Endodermal cell (in vitro differentiated cells): ENCODE results near the gene ACOT12. TPM values are rescaled to one million over a fixed set of nuclear protein-coding genes. Genes with fewer than 3 reads are reported as not detected.

Experiments
- DNase-seq: peaks from one replicate; pipeline ENCODE4 v3.0.0-alpha.2; 2017
- H3K27ac ChIP-seq: 2 replicates; pipeline ENCODE4 v1.5.1; 2013; ENCODE audit warnings: mild to moderate bottlenecking, low read depth, low read length, moderate library complexity
- H3K27me3 ChIP-seq: 2 replicates; pipeline ENCODE4 v1.6.1; 2013; ENCODE audit warnings: mild to moderate bottlenecking, low read length, moderate library complexity; ENCODE audit not compliant: insufficient read depth, control insufficient read depth, poor library complexity, severe bottlenecking
- H3K36me3 ChIP-seq: 2 replicates; pipeline ENCODE4 v1.7.0; 2013; ENCODE audit warnings: mild to moderate bottlenecking, low read length, moderate library complexity; ENCODE audit not compliant: control insufficient read depth, insufficient read depth
- H3K4me1 ChIP-seq: one replicate; pipeline ENCODE4 v1.7.0; 2013; ENCODE audit warnings: low read length; ENCODE audit not compliant: control insufficient read depth, insufficient read depth
- H3K4me3 ChIP-seq: 2 replicates; pipeline ENCODE4 v1.5.1; 2013; ENCODE audit warnings: mild to moderate bottlenecking, low read length, moderate library complexity
- H3K9ac ChIP-seq: 2 replicates; pipeline ENCODE4 v1.6.1; 2013; ENCODE audit warnings: mild to moderate bottlenecking, low read length, moderate library complexity; ENCODE audit not compliant: poor library complexity, severe bottlenecking; ENCODE audit errors: extremely low read depth
- H3K9me3 ChIP-seq: 2 replicates; pipeline ENCODE4 v1.6.1; 2013; ENCODE audit warnings: mild to moderate bottlenecking, low read length, moderate library complexity; ENCODE audit not compliant: control insufficient read depth
- H3K27ac Mint-ChIP-seq: 2 replicates; pipeline ENCODE4 v1.8.0; 2020; ENCODE audit warnings: mixed read lengths
- H3K27me3 Mint-ChIP-seq: 2 replicates; pipeline ENCODE4 v1.8.0; 2021; ENCODE audit warnings: mild to moderate bottlenecking, mixed read lengths; ENCODE audit not compliant: insufficient read depth
- H3K36me3 Mint-ChIP-seq: 2 replicates; pipeline ENCODE4 v1.8.0; 2020; ENCODE audit warnings: low read depth, mixed read lengths
- H3K4me1 Mint-ChIP-seq: 2 replicates; pipeline ENCODE4 v1.8.0; 2020; ENCODE audit warnings: mixed read lengths
- H3K4me3 Mint-ChIP-seq: 2 replicates; pipeline ENCODE4 v1.8.0; 2020; ENCODE audit warnings: mild to moderate bottlenecking, moderate library complexity, mixed read lengths
- H3K9me3 Mint-ChIP-seq: 2 replicates; pipeline ENCODE4 v1.8.0; 2020; ENCODE audit warnings: mild to moderate bottlenecking, mixed read lengths
- CTCF ChIP-seq: fragments of 200-600 bp; sonication (generic); conservative IDR thresholded peaks from 2 replicates; pipeline ENCODE4 v1.5.0; 2021; ENCODE audit warnings: antibody characterized with exemption, mild to moderate bottlenecking
- WGBS, 2 experiments: methylation state at CpG; one replicate each; pipeline versions ENCODE4 v1.1.5 to v1.1.7; 2013; ENCODE audit warnings: missing lambda C conversion rate in 2 of 2, mixed read lengths in 1 of 2; ENCODE audit not compliant: insufficient coverage in 1 of 2, insufficient read length in 1 of 2; 5-methylcytosine and 5-hydroxymethylcytosine counted together
- total RNA-seq, 2 donors: library from RNA; stranded (reverse); fragmentation: NEBNext Ultra II Directional in 1 of 2; extraction: Animal tissue kit (Norgen Biotek cat#: 25700) in 1 of 2; gene quantifications; 2 replicates in 1 of 2; 3 replicates in 1 of 2; pipeline ENCODE4 v1.2.1, GENCODE V29; 2021

Gene ACOT12
- total RNA-seq, 2 donors from 2014 or later: 0.42 TPM; not detected in 1

- Mint-ChIP-seq H3K36me3 (peaks cover 29% of the 10 kb centered on the region), H3K27ac (no peak overlapping the region), H3K9me3 (no peaks in the 10 kb centered on the region), H3K4me3 (no peak overlapping the region), H3K27me3 (no peaks in the 10 kb centered on the region), H3K4me1 (no peaks in the 10 kb centered on the region)
- H3K27me3 ChIP-seq: no peaks in the 10 kb centered on the region
- H3K4me3 ChIP-seq: no peak overlapping the region
- 95% methylated on average over 1 to 2 of the region's 2 CpGs for WGBS, 2 experiments
- no peak overlapping the region for H3K27ac ChIP-seq
- no peak for TF ChIP-seq CTCF
- no peak overlapping the region for H3K9ac ChIP-seq
- DNase-seq: no peak
- H3K4me1 ChIP-seq: no peaks in the 10 kb centered on the region
- H3K9me3 ChIP-seq: no peaks in the 10 kb centered on the region
- peaks cover 56% of the 10 kb centered on the region for H3K36me3 ChIP-seq
These were observed 85.1 kb downstream of the ACOT12 start for GRCh38 chr5:81308836-81309235.

DNA sequence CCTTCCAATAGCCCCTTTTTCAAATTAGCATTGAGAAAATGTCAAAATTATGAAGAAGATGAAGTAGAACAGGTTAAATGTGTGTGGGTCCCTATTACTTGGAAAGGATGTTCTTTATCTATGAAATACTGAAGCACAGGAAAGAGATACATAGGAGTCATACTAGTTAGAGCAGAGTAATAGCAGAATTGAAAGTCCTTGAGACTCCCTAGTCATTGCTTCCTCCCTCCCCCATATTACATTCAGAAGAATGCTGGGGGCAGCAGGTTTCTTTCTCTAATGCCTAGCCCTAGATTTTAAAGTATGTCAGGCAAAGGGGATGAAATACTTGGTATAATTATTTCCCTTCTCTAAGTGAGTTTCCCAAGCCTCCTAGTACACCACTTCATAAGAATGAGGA lies 88.1 kb downstream of the ACOT12 start:
- no peaks in the 10 kb centered on the region for H3K9me3 Mint-ChIP-seq
- H3K36me3 Mint-ChIP-seq: peaks cover 15% of the 10 kb centered on the region
- TF ChIP-seq CTCF: no peak
- Histone ChIP-seq H3K36me3 (peaks cover 28% of the 10 kb centered on the region), H3K4me3 (no peak overlapping the region), H3K27ac (no peak overlapping the region), H3K9ac (no peak overlapping the region), H3K9me3 (no peaks in the 10 kb centered on the region), H3K4me1 (no peaks in the 10 kb centered on the region), H3K27me3 (no peaks in the 10 kb centered on the region)
- H3K27ac Mint-ChIP-seq: no peak overlapping the region
- no peaks in the 10 kb centered on the region for H3K27me3 Mint-ChIP-seq
- no peaks in the 10 kb centered on the region for H3K4me1 Mint-ChIP-seq
- no peak for DNase-seq
- H3K4me3 Mint-ChIP-seq: no peak overlapping the region

DNA sequence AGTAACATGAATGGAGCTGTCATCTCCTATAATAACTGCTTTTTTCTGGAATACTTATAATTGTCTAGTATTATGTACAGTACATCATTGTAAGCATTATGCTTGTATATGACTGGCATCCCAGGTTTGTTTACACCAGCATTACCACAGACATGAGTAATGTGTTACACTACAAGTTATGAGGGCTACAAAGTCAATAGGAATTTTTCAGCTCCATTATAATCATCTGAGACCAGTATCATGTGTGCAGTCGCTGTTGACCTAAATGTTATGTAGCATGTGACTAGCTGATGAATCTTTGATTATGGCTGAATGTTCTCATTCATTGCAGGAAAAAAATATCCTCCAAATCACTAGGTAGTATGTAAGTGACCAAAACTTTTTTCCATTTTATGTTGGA lies 90.4 kb downstream of the ACOT12 start:
- peaks cover 4% of the 10 kb centered on the region for H3K36me3 Mint-ChIP-seq
- H3K4me3 Mint-ChIP-seq: no peak overlapping the region
- H3K9me3 Mint-ChIP-seq: no peaks in the 10 kb centered on the region
- no peak overlapping the region for H3K4me3 ChIP-seq
- no peaks in the 10 kb centered on the region for H3K27me3 ChIP-seq
- DNase-seq: no peak
- peaks cover 4% of the 10 kb centered on the region for H3K4me1 ChIP-seq
- peaks cover 9% of the 10 kb centered on the region for H3K36me3 ChIP-seq
- WGBS, 2 experiments: 100% methylated on average over 1 of the region's 1 CpG
- no peaks in the 10 kb centered on the region for H3K27me3 Mint-ChIP-seq
- no peak overlapping the region for H3K27ac Mint-ChIP-seq
- H3K27ac ChIP-seq: no peak overlapping the region
- no peak overlapping the region for H3K9ac ChIP-seq
- H3K4me1 Mint-ChIP-seq: peaks cover 12% of the 10 kb centered on the region
- H3K9me3 ChIP-seq: no peaks in the 10 kb centered on the region
- no peak for TF ChIP-seq CTCF
